Activated T-cell treated with anti-CD3 and anti-CD28 coated beads for 1 hour (primary cell): ENCODE measurements around the gene KTN1.

Source experiments
- DNase-seq: peaks from one replicate; pipeline ENCODE4 v3.0.0-alpha.2; 2020; ENCODE audit warnings: low read depth

Gene KTN1, protein sequence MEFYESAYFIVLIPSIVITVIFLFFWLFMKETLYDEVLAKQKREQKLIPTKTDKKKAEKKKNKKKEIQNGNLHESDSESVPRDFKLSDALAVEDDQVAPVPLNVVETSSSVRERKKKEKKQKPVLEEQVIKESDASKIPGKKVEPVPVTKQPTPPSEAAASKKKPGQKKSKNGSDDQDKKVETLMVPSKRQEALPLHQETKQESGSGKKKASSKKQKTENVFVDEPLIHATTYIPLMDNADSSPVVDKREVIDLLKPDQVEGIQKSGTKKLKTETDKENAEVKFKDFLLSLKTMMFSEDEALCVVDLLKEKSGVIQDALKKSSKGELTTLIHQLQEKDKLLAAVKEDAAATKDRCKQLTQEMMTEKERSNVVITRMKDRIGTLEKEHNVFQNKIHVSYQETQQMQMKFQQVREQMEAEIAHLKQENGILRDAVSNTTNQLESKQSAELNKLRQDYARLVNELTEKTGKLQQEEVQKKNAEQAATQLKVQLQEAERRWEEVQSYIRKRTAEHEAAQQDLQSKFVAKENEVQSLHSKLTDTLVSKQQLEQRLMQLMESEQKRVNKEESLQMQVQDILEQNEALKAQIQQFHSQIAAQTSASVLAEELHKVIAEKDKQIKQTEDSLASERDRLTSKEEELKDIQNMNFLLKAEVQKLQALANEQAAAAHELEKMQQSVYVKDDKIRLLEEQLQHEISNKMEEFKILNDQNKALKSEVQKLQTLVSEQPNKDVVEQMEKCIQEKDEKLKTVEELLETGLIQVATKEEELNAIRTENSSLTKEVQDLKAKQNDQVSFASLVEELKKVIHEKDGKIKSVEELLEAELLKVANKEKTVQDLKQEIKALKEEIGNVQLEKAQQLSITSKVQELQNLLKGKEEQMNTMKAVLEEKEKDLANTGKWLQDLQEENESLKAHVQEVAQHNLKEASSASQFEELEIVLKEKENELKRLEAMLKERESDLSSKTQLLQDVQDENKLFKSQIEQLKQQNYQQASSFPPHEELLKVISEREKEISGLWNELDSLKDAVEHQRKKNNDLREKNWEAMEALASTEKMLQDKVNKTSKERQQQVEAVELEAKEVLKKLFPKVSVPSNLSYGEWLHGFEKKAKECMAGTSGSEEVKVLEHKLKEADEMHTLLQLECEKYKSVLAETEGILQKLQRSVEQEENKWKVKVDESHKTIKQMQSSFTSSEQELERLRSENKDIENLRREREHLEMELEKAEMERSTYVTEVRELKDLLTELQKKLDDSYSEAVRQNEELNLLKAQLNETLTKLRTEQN (N-terminal part only)

GRCh38 chr14:55579724-55580469, at the start of gene KTN1:
Gene KTN1, plus strand, starts transcription at chr14:55580207. Its CDS starts 31,842 bp downstream, at chr14:55612049.
- peak; percentile 74 for DNase-seq

- DNase-seq: no peak
Observed at GRCh38 chr14:55530464-55530863, 49.5 kb upstream of the KTN1 start.

- DNase-seq: no peak
Observed at GRCh38 chr14:55532645-55533344, 47.2 kb upstream of the KTN1 start.

DNA sequence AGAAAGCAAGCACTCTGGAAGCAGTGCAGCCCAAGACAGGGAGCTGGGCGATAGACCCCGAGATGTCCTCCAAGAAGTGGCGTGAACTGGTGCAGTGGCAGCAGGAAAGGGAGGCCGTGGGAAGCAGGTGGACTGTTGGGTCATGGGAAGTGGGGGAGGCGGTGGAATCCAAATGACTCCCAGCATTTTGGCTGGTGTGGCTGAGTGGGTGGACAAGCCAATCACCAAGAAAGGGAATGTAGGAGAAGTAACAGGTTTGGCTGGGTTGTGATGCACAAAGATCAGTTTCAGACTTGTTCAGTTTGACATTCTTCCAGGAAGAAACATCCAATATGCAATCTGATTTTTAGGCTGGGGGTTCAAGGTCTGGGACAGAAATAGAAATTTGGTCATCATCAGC, 46.0 kb upstream of the KTN1 start:
- DNase-seq: no peak

DNA sequence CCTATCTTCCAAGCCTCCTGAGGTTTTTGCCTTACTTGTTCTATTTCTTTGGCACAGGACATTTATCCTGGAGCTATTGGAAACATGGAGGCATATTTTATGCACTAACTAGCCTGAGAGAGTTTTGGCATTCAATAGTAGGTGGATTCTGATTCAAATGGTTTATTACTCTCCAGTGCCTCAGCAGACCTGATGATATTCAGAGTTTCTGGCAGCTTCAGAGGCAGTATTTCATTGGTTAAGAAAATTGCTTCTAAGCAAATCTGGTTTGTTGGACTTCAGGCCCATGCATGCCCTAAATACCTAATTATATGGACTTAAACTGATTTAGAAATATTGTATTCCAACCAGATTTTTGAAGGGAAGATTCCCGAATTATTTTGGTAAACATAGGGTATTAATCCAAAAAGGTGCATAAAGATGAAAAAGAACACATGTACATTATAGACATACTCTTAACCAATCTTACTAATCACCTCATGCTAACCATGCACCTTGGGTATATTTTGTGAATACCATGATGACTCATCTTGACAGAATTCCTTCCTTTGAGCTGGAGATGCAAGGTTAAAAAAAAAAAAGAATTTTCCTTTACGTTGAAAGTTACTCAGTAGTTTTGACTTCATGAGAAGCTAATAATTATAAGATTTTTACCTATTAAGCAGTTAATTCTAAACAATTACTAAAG, 44.3 kb upstream of the KTN1 start:
- no peak for DNase-seq

GRCh38 chr14:55536204-55536708, 43.8 kb upstream of the KTN1 start:
- DNase-seq: no peak

DNA sequence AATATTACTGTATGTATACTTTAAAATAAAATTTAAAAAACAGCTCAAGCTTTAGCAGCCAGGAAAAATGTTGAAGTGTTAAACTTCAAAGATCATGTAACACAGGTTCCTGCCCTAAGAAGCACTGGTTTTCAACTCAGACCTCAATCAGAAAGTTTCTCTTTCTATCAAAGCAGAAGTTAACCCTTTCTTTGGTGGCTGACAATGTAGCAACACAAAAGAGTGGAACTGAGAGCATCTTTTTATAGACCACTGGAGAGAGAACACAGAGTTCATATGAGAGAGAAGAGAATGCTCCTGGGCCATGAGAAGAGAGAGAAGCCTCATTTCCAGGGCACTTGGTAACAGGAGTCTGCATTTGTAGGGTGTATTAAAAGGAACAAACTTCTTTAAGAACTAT, 42.2 kb upstream of the KTN1 start:
- DNase-seq: no peak

- DNase-seq: no peak
Observed at GRCh38 chr14:55539975-55540374, 40.0 kb upstream of the KTN1 start.

DNA sequence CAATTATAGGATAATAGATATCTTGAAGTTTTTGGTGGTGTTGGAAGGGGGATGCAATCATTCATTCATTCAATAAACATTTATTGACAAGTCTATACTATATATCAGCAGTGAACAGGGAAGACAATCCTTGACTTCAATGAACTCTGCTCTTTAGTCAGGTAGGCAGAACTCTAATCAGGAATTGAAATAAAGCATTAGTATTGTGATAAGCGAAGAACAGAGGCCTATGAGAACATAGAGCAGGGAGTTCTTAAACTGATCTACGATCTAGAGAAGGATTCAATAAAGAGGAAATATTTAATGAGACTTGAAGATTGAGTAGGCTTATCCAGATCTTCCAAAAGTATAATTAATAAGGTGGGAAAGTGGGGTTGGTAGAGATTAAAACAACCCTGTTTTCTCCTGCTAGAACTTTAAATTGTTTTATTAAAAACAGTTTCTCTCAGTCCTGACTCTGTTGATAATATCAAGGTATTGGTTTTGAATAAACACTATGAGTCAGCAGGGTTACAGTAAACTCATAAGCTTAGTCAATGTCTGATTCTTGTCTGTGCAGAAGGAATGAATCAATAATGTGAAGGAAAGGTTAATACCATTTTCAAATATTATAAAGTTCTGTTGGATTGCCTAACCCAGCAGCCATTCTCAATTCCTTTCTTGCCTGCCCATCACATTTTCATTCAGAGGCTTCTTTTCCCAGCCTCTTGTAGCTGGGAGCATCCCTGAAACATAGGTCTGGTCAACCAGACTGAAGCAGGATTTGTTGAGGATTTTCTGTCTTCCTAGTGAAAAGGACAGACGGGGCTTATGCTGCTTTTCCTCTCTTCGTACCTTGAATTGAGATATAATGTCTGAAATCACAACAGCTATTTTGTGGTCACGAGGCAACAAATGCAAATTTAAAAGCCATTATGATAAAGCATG, 38.9 kb upstream of the KTN1 start:
- DNase-seq: no peak

- no peak for DNase-seq
Observed at GRCh38 chr14:55545779-55546178, 34.2 kb upstream of the KTN1 start.

DNA sequence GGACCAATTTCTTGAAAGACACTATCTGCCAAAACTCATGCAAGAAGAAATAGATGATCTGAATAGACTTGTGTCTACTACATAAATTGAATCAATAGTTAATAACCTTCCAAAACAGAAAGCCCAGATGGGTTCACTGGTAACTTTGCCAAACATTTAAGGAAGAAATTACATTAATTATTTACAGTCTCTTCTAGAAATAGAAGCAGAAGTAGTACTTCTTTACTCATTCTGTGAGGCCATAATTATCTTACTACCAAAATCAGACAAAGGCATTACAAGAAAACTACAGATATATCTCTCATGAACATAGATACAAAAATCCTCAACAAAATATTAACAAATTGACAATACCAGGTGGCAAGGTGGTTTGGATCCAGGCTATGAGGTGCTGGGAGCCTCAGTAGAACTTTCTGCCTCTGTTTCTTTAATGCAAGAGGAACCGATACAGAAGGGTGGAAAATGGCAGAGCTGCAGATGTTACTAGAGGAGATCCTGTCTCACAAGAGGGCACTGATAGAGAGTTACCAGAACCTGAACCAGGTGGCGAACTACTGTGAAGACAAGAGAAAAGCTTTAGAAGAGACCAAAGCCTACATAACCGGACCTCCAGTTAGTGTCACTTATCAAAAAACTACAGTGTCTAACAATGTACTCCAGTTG, 33.7 kb upstream of the KTN1 start:
- no peak for DNase-seq

GRCh38 chr14:55547650-55548315, 32.2 kb upstream of the KTN1 start:
- DNase-seq: no peak

- no peak for DNase-seq
Observed at GRCh38 chr14:55553791-55554190, 26.2 kb upstream of the KTN1 start.

GRCh38 chr14:55556929-55557623, 22.9 kb upstream of the KTN1 start:
- no peak for DNase-seq

DNA sequence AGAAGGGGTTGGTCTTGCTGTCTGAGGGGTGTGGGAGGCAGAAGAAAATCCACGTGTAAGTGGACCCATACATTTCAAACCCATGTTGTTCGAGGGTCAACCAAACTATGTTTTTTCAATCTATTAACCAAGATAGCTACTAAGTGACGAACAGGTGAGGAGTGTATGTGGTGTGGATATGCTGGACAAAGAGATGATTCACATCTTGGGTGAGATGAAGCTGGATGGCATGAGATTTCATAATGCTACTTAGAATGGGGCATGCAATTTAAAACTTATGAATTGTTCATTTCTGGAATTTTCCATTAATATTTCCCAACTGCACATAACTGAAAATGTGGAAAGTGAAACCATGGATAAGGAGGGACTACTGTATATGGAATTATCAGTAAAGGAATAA, 17.9 kb upstream of the KTN1 start:
- no peak for DNase-seq

GRCh38 chr14:55568618-55569017, 11.4 kb upstream of the KTN1 start:
- no peak for DNase-seq
